DOHH2 (cell line): ENCODE data around the gene RPS14.

ENCODE experiments used
- H3F3A ChIP-seq: fragments of 200-600 bp; sonication (generic), shearing (Covaris generic); 2 replicates; pipeline ENCODE4 v1.6.0; 2016; ENCODE audit warnings: antibody characterized with exemption, mild to moderate bottlenecking; ENCODE audit not compliant: control insufficient read depth, insufficient read depth
- H3K27ac ChIP-seq: fragments of 200-600 bp; sonication (generic); 2 replicates; pipeline ENCODE4 v1.5.1; 2014; ENCODE audit warnings: low read depth, mild to moderate bottlenecking, low read length, moderate library complexity
- H3K27me3 ChIP-seq: fragments of 200-600 bp; sonication (generic); 2 replicates; pipeline ENCODE4 v1.6.1; 2014; ENCODE audit warnings: mild to moderate bottlenecking, low read length, mixed read lengths; ENCODE audit not compliant: control insufficient read depth
- H3K36me3 ChIP-seq: fragments of 200-600 bp; sonication (generic); 2 replicates; pipeline ENCODE4 v1.6.1; 2014; ENCODE audit warnings: mild to moderate bottlenecking, low read length, moderate library complexity, mixed read lengths; ENCODE audit not compliant: control insufficient read depth
- H3K4me1 ChIP-seq: fragments of 200-600 bp; sonication (generic); 2 replicates; pipeline ENCODE4 v1.6.1; 2014; ENCODE audit warnings: mild to moderate bottlenecking, low read length, mixed read lengths; ENCODE audit not compliant: control insufficient read depth
- H3K4me2 ChIP-seq: fragments of 200-600 bp; sonication (generic); 2 replicates; pipeline ENCODE4 v1.6.0; 2014; ENCODE audit warnings: mild to moderate bottlenecking, low read length, moderate library complexity
- H3K4me3 ChIP-seq: fragments of 200-600 bp; sonication (generic); 2 replicates; pipeline ENCODE4 v1.5.1; 2014; ENCODE audit warnings: mild to moderate bottlenecking, low read length, mixed read lengths
- H3K79me2 ChIP-seq: fragments of 200-600 bp; sonication (generic); 2 replicates; pipeline ENCODE4 v1.6.1; 2014; ENCODE audit warnings: mild to moderate bottlenecking, low read length, mixed read lengths; ENCODE audit not compliant: control insufficient read depth
- H3K9me2 ChIP-seq: fragments of 200-600 bp; sonication (generic); replicated peaks from 2 replicates; pipeline ENCODE4 v1.6.1; 2014; ENCODE audit warnings: mild to moderate bottlenecking, low read length, mixed read lengths; ENCODE audit not compliant: control insufficient read depth
- H3K9me3 ChIP-seq: fragments of 200-600 bp; sonication (generic); 2 replicates; pipeline ENCODE4 v1.6.1; 2014; ENCODE audit warnings: antibody characterized with exemption, low read length, mixed read lengths; ENCODE audit not compliant: control insufficient read depth, insufficient read depth
- H4K20me1 ChIP-seq: fragments of 200-600 bp; sonication (generic); 2 replicates; pipeline ENCODE4 v1.6.0; 2014; ENCODE audit warnings: low read depth, mild to moderate bottlenecking, antibody characterized with exemption, low read length, moderate library complexity; ENCODE audit not compliant: control insufficient read depth, insufficient read depth
- CTCF ChIP-seq: fragments of 200-600 bp; sonication (generic); IDR thresholded peaks from one replicate; pipeline ENCODE4 v1.5.1; 2014; ENCODE audit warnings: antibody characterized with exemption, mild to moderate bottlenecking, low read depth, low read length; ENCODE audit not compliant: poor library complexity, severe bottlenecking
- EZH2phosphoT487 ChIP-seq: fragments of 200-600 bp; sonication (generic); IDR thresholded peaks from 2 replicates; pipeline ENCODE4 v1.6.1; 2017; ENCODE audit warnings: borderline replicate concordance, mild to moderate bottlenecking, antibody characterized with exemption, low read length, moderate library complexity, mixed read lengths

The RPS14 gene

GRCh38 chr5:150404941-150405816 is 44.4 kb downstream of the RPS14 start:
- Histone ChIP-seq H3K4me1 (peaks cover 48% of the 10 kb centered on the region), H3K4me3 (no peak overlapping the region), H3K27me3 (no peaks in the 10 kb centered on the region), H3K27ac (no peak overlapping the region), H3K4me2 (no peak overlapping the region), H3K36me3 (peaks cover 99% of the 10 kb centered on the region), H3K79me2 (peaks cover 43% of the 10 kb centered on the region), H3K9me3 (no peaks in the 10 kb centered on the region), H3K9me2 (no peaks in the 10 kb centered on the region), H4K20me1 (peaks cover 20% of the 10 kb centered on the region; the same call in 1 of the 2 replicates), H3F3A (peaks cover 67% of the 10 kb centered on the region)
- no peak for TF ChIP-seq CTCF
- no peak for TF ChIP-seq EZH2phosphoT487

- Histone ChIP-seq H3K79me2 (peaks cover 36% of the 10 kb centered on the region), H3K27ac (no peak overlapping the region), H3K9me3 (no peaks in the 10 kb centered on the region), H3K36me3 (peaks cover 99% of the 10 kb centered on the region), H4K20me1 (peaks cover 16% of the 10 kb centered on the region; the same call in 1 of the 2 replicates), H3K4me1 (peaks cover 44% of the 10 kb centered on the region), H3F3A (peaks cover 67% of the 10 kb centered on the region), H3K4me3 (no peak overlapping the region), H3K27me3 (no peaks in the 10 kb centered on the region), H3K4me2 (no peak overlapping the region), H3K9me2 (no peaks in the 10 kb centered on the region)
- TF ChIP-seq CTCF = no peak
- no peak for TF ChIP-seq EZH2phosphoT487
Observed at GRCh38 chr5:150404535-150404934, 45.0 kb downstream of the RPS14 start.

GRCh38 chr5:150404121-150404520 is 45.4 kb downstream of the RPS14 start:
- H3F3A ChIP-seq = peaks cover 71% of the 10 kb centered on the region
- H3K27me3 ChIP-seq = no peaks in the 10 kb centered on the region
- H3K79me2 ChIP-seq = peaks cover 32% of the 10 kb centered on the region
- TF ChIP-seq EZH2phosphoT487 (no peak), CTCF (no peak)
- H3K9me3 ChIP-seq = no peaks in the 10 kb centered on the region
- no peak overlapping the region for H3K4me2 ChIP-seq
- no peak overlapping the region for H3K4me3 ChIP-seq
- no peaks in the 10 kb centered on the region for H3K9me2 ChIP-seq
- peaks cover 44% of the 10 kb centered on the region for H3K4me1 ChIP-seq
- 0 out of 2 replicates have a peak overlapping the region, but pooled peaks have one; percentile 7 for H3K27ac ChIP-seq
- H4K20me1 ChIP-seq = peaks cover 16% of the 10 kb centered on the region; the same call in 1 of the 2 replicates
- peaks cover 100% of the 10 kb centered on the region for H3K36me3 ChIP-seq
